ENCODE results near the gene DACT2. TPM values are rescaled to one million over a fixed set of nuclear protein-coding genes. Genes with fewer than 3 reads are reported as not detected.

The DACT2 gene
- total and polyA plus RNA-seq, 10 of the 15 experiments (the other 5 are each of a cell fraction or from before 2014, with no cell fraction given) = not detected

DNA sequence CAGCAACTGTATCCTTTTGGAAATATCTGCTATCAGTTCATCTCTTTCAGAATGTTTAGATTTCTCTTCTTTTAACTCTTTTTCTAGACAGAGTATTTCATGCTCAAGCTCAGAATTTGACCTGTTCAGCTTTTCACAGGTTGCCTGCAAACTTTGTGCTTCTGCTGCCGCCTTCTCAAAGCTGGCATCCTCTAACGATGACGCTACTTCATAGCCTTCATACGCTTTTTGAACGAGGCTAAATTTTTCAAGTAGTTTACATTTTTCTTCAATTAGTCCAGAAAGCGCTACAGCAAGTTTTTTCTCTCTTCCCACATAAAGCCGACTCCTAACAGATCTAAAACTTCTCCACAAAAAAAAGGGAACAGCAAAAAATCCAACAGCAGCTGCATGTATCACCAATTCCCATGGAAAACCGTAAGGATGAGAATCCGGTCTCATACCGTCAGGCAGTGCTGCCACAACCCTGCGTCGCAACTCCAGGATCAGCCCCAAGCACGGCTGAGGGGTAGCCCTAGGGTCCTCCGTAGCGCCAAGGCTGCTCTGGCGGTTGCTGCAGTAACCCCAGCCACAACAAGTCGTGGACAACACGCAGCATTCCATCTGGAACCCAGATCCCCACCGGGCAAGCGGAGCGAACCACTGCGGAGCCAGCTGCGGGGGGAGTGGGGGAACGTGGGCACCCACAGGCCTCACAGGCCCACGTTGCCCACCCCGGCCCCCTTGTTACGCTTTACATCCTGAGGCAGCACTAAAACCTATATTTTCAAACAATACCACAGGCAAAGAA lies 30.6 kb downstream of the DACT2 start:
- H3K4me3 ChIP-seq = no peak overlapping the region
- no peak overlapping the region for H3K4me2 ChIP-seq (ENCODE audit: control insufficient read depth, insufficient read depth)
- no TSS peak for BruUV-seq (replicated peaks)
- no peaks in the 10 kb centered on the region for H3K27me3 ChIP-seq (replicated peaks in 1 of 2; ENCODE audit: control insufficient read depth in 2 of 2, insufficient read depth in 2 of 2, low read length in 1 of 2)
- SMC1A ChIA-PET (ENCODE audit: uncharacterized antibody, unreplicated experiment) = no interaction called here
- no peaks in the 10 kb centered on the region; the same call in 2 of the 3 replicates for H3K9me3 ChIP-seq (replicated peaks; ENCODE audit: control insufficient read depth, insufficient read depth, low read length)
- FAIRE-seq (no peak), DNase-seq (ENCODE audit: low read depth, low spot score) (no peak), ATAC-seq (no peak)
- no peak for TF ChIP-seq EZH2 (IDR thresholded peaks at IDR 0.05; ENCODE audit: borderline replicate concordance, control insufficient read depth, low read depth, low read length)
- TF ChIP-seq ESRRA (IDR thresholded peaks at IDR 0.05; ENCODE audit: low read length) = no peak
- TF ChIP-seq, protein P1, sequence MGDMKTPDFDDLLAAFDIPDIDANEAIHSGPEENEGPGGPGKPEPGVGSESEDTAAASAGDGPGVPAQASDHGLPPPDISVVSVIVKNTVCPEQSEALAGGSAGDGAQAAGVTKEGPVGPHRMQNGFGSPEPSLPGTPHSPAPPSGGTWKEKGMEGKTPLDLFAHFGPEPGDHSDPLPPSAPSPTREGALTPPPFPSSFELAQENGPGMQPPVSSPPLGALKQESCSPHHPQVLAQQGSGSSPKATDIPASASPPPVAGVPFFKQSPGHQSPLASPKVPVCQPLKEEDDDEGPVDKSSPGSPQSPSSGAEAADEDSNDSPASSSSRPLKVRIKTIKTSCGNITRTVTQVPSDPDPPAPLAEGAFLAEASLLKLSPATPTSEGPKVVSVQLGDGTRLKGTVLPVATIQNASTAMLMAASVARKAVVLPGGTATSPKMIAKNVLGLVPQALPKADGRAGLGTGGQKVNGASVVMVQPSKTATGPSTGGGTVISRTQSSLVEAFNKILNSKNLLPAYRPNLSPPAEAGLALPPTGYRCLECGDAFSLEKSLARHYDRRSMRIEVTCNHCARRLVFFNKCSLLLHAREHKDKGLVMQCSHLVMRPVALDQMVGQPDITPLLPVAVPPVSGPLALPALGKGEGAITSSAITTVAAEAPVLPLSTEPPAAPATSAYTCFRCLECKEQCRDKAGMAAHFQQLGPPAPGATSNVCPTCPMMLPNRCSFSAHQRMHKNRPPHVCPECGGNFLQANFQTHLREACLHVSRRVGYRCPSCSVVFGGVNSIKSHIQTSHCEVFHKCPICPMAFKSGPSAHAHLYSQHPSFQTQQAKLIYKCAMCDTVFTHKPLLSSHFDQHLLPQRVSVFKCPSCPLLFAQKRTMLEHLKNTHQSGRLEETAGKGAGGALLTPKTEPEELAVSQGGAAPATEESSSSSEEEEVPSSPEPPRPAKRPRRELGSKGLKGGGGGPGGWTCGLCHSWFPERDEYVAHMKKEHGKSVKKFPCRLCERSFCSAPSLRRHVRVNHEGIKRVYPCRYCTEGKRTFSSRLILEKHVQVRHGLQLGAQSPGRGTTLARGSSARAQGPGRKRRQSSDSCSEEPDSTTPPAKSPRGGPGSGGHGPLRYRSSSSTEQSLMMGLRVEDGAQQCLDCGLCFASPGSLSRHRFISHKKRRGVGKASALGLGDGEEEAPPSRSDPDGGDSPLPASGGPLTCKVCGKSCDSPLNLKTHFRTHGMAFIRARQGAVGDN (IDR thresholded peaks at IDR 0.05) = no peak
- no peak for TF ChIP-seq YBX1 (IDR thresholded peaks at IDR 0.05)
- TF ChIP-seq ASH2L (IDR thresholded peaks at IDR 0.05; ENCODE audit: borderline replicate concordance, low read depth) = no peak
- TF ChIP-seq, protein P2, sequence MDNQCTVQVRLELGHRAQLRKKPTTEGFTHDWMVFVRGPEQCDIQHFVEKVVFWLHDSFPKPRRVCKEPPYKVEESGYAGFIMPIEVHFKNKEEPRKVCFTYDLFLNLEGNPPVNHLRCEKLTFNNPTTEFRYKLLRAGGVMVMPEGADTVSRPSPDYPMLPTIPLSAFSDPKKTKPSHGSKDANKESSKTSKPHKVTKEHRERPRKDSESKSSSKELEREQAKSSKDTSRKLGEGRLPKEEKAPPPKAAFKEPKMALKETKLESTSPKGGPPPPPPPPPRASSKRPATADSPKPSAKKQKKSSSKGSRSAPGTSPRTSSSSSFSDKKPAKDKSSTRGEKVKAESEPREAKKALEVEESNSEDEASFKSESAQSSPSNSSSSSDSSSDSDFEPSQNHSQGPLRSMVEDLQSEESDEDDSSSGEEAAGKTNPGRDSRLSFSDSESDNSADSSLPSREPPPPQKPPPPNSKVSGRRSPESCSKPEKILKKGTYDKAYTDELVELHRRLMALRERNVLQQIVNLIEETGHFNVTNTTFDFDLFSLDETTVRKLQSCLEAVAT (IDR thresholded peaks at IDR 0.05) = no peak
- no peak for TF ChIP-seq CREM (IDR thresholded peaks at IDR 0.05; ENCODE audit: low read depth)
- no peak for TF ChIP-seq TBL1XR1 (IDR thresholded peaks at IDR 0.05; ENCODE audit: low read depth, low read length)
- TF ChIP-seq YY1 (IDR thresholded peaks at IDR 0.05; ENCODE audit: low read depth, low read length) = no peak
- no peak for TF ChIP-seq MYC (IDR thresholded peaks at IDR 0.05; ENCODE audit: insufficient read depth, insufficient read length, insufficient replicate concordance, low read length, severe bottlenecking)
- no peak for TF ChIP-seq MXI1 (IDR thresholded peaks at IDR 0.05; ENCODE audit: low read depth, low read length)
- no peak for TF ChIP-seq SMARCA5 (IDR thresholded peaks at IDR 0.05)
- TF ChIP-seq, protein P3, sequence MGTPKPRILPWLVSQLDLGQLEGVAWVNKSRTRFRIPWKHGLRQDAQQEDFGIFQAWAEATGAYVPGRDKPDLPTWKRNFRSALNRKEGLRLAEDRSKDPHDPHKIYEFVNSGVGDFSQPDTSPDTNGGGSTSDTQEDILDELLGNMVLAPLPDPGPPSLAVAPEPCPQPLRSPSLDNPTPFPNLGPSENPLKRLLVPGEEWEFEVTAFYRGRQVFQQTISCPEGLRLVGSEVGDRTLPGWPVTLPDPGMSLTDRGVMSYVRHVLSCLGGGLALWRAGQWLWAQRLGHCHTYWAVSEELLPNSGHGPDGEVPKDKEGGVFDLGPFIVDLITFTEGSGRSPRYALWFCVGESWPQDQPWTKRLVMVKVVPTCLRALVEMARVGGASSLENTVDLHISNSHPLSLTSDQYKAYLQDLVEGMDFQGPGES (IDR thresholded peaks at IDR 0.05) = no peak
- H3K9ac ChIP-seq (ENCODE audit: control insufficient read depth, insufficient read depth, low read length) = no peak overlapping the region
- WGBS (ENCODE audit: insufficient coverage, insufficient replicate concordance, low lambda C conversion rate, missing lambda C conversion rate) = 50% methylated on average over 27 of the region's 27 CpGs
- no peaks in the 10 kb centered on the region for H3K4me1 ChIP-seq (ENCODE audit: control insufficient read depth, insufficient read depth, low read length)
- POLR2A ChIA-PET = no interaction called here
- H2AFZ ChIP-seq (ENCODE audit: control insufficient read depth, low read depth, low read length) = no peak overlapping the region
- intact Hi-C loops (cut with micrococcal nuclease; ENCODE audit: unreplicated experiment) = no loop called here
- no peaks in the 10 kb centered on the region for H3K36me3 ChIP-seq (ENCODE audit: control insufficient read depth in 2 of 2, insufficient read depth in 2 of 2, low read length in 1 of 2)
- no peaks in the 10 kb centered on the region for H3K79me2 ChIP-seq (ENCODE audit: control insufficient read depth, insufficient read depth, low read length)
- RAD21 ChIA-PET (ENCODE audit: unreplicated experiment) = no interaction called here
- in situ Hi-C loops (cut with MboI) = no loop called here
- no peak overlapping the region for H3K27ac ChIP-seq (ENCODE audit: control insufficient read depth, insufficient read depth)
- no peaks in the 10 kb centered on the region for H4K20me1 ChIP-seq (ENCODE audit: control insufficient read depth, insufficient read depth)
- CTCF ChIA-PET = no interaction called here
